ENCODE data around the gene CELSR1. TPM values are rescaled to one million over a fixed set of nuclear protein-coding genes. Genes with fewer than 3 reads are reported as not detected.

Gene CELSR1
- total RNA-seq, 1 experiment from 2014 or later, result 33.2 TPM

DNA sequence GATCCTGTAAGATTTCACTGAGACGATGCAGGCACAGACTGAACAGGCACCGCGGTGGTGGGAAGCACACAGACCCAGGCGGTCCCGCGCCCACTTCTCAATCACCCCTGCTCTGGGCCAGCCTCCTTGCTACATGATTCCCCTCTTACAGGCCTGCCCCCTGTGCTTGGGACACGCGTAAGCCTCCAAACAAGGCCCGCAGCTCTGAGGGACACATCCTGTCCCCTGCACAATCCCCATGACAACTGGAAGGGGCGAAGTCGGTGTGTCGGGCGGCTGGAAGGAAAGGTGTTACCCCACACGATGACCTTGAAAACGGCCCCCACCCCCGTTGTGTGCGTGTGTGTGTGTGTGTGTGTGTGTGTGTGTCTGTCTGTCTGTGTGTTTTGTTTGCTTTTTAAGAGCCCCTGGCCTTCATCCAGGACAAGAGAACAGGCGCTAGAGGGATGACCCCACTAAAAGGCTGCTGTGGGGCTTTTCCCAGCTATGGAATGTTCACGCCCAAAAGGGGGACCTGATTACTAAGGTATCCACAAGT lies 13.1 kb downstream of the CELSR1 start:
- ChIA-PET POLR2A (no interaction called here), CTCF (no interaction called here)
- intact Hi-C loops (cut with micrococcal nuclease; ENCODE audit: unreplicated experiment), result no loop called here
- Mint-ChIP-seq H3K9me3 (ENCODE audit: unreplicated experiment) (no peaks in the 10 kb centered on the region), H3K36me3 (ENCODE audit: insufficient read depth, unreplicated experiment) (peaks cover 24% of the 10 kb centered on the region), H3K4me1 (ENCODE audit: low read depth, unreplicated experiment) (peaks cover 23% of the 10 kb centered on the region), H3K27ac (ENCODE audit: unreplicated experiment) (no peak overlapping the region), H3K4me3 (ENCODE audit: unreplicated experiment) (no peak overlapping the region), H3K27me3 (ENCODE audit: insufficient read depth, unreplicated experiment) (no peaks in the 10 kb centered on the region)
- Histone ChIP-seq H3K27me3 (replicated peaks; ENCODE audit: control insufficient read depth, insufficient read depth, low read length) (no peaks in the 10 kb centered on the region), H3K4me1 (peaks cover 13% of the 10 kb centered on the region), H3K36me3 (ENCODE audit: control insufficient read depth, insufficient read depth, low read length) (no peaks in the 10 kb centered on the region), H3K4me3 (ENCODE audit: low read depth, low read length) (no peak overlapping the region), H3K9me3 (no peaks in the 10 kb centered on the region)
- no peak for DNase-seq
- no peak for TF ChIP-seq CTCF (IDR thresholded peaks at IDR 0.05; ENCODE audit: insufficient read depth in 1 of 2, low read depth in 1 of 2, low read length in 1 of 2, severe bottlenecking in 1 of 2, unreplicated experiment in 1 of 2)
- BruUV-seq (replicated peaks), result no TSS peak

DNA sequence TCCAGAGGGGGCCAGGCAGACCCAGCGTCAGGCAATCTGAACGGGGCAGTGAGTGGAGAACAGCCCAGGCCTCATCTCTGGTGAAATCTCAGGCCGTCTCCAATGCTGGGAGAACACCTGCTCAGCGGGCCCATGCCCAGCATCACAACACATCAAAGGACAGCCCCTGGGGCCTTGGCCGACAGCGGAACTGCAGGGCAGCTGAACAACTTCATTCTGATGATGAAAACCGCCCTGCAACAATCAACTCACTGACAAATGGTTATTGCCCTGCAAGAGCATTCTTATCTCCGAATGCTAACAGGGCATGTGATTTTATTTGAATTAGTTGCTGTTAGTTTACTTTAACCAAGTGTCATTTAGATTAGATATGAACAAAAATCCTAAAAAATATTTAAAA lies 14.6 kb downstream of the CELSR1 start:
- CTCF ChIA-PET, result no interaction called here
- TF ChIP-seq CTCF (IDR thresholded peaks at IDR 0.05; ENCODE audit: insufficient read depth in 1 of 2, low read depth in 1 of 2, low read length in 1 of 2, severe bottlenecking in 1 of 2, unreplicated experiment in 1 of 2), result no peak
- intact Hi-C loops (cut with micrococcal nuclease; ENCODE audit: unreplicated experiment), result no loop called here
- Mint-ChIP-seq H3K27ac (ENCODE audit: unreplicated experiment) (no peak overlapping the region), H3K4me3 (ENCODE audit: unreplicated experiment) (no peak overlapping the region), H3K4me1 (ENCODE audit: low read depth, unreplicated experiment) (peaks cover 12% of the 10 kb centered on the region), H3K36me3 (ENCODE audit: insufficient read depth, unreplicated experiment) (peaks cover 16% of the 10 kb centered on the region), H3K9me3 (ENCODE audit: unreplicated experiment) (no peaks in the 10 kb centered on the region), H3K27me3 (ENCODE audit: insufficient read depth, unreplicated experiment) (no peaks in the 10 kb centered on the region)
- H3K4me1 ChIP-seq, result peaks cover 9% of the 10 kb centered on the region
- H3K36me3 ChIP-seq (ENCODE audit: control insufficient read depth, insufficient read depth, low read length), result no peaks in the 10 kb centered on the region
- H3K27me3 ChIP-seq (replicated peaks; ENCODE audit: control insufficient read depth, insufficient read depth, low read length), result no peaks in the 10 kb centered on the region
- POLR2A ChIA-PET, result no interaction called here
- no peak overlapping the region for H3K4me3 ChIP-seq (ENCODE audit: low read depth, low read length)
- peak; percentile 65 to 69 for DNase-seq
- no peaks in the 10 kb centered on the region for H3K9me3 ChIP-seq
- no TSS peak for BruUV-seq (replicated peaks)

GRCh38 chr22:46521994-46522393 lies 15.4 kb downstream of the CELSR1 start:
- Histone ChIP-seq H3K4me3 (ENCODE audit: low read depth, low read length) (no peak overlapping the region), H3K27me3 (replicated peaks; ENCODE audit: control insufficient read depth, insufficient read depth, low read length) (no peaks in the 10 kb centered on the region), H3K4me1 (peaks cover 3% of the 10 kb centered on the region; the same call in 1 of the 2 replicates), H3K9me3 (no peaks in the 10 kb centered on the region), H3K36me3 (ENCODE audit: control insufficient read depth, insufficient read depth, low read length) (no peaks in the 10 kb centered on the region)
- POLR2A ChIA-PET, result no interaction called here
- Mint-ChIP-seq H3K27me3 (ENCODE audit: insufficient read depth, unreplicated experiment) (no peaks in the 10 kb centered on the region), H3K36me3 (ENCODE audit: insufficient read depth, unreplicated experiment) (peaks cover 10% of the 10 kb centered on the region), H3K9me3 (ENCODE audit: unreplicated experiment) (no peaks in the 10 kb centered on the region), H3K4me3 (ENCODE audit: unreplicated experiment) (no peak overlapping the region), H3K4me1 (ENCODE audit: low read depth, unreplicated experiment) (peaks cover 4% of the 10 kb centered on the region), H3K27ac (ENCODE audit: unreplicated experiment) (no peak overlapping the region)
- no peak for DNase-seq
- BruUV-seq (replicated peaks), result no TSS peak
- intact Hi-C loops (cut with micrococcal nuclease; ENCODE audit: unreplicated experiment), result no loop called here
- TF ChIP-seq CTCF (IDR thresholded peaks at IDR 0.05; ENCODE audit: insufficient read depth in 1 of 2, low read depth in 1 of 2, low read length in 1 of 2, severe bottlenecking in 1 of 2, unreplicated experiment in 1 of 2), result no peak
- CTCF ChIA-PET, result no interaction called here
